GM21447 (cell line): ENCODE data around the gene LYG2.
"Not testable (repeated sequence)": the region's sequence is repeated elsewhere in the genome, so short reads cannot be mapped to it uniquely, and the experiment has no call there.

Source experiments
- ATAC-seq: cut with Tn5 transposase; IDR thresholded peaks from one replicate; pipeline ENCODE4 v1.9.1; 2021; ENCODE audit not compliant: unreplicated experiment

The LYG2 gene, protein sequence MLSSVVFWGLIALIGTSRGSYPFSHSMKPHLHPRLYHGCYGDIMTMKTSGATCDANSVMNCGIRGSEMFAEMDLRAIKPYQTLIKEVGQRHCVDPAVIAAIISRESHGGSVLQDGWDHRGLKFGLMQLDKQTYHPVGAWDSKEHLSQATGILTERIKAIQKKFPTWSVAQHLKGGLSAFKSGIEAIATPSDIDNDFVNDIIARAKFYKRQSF

DNA sequence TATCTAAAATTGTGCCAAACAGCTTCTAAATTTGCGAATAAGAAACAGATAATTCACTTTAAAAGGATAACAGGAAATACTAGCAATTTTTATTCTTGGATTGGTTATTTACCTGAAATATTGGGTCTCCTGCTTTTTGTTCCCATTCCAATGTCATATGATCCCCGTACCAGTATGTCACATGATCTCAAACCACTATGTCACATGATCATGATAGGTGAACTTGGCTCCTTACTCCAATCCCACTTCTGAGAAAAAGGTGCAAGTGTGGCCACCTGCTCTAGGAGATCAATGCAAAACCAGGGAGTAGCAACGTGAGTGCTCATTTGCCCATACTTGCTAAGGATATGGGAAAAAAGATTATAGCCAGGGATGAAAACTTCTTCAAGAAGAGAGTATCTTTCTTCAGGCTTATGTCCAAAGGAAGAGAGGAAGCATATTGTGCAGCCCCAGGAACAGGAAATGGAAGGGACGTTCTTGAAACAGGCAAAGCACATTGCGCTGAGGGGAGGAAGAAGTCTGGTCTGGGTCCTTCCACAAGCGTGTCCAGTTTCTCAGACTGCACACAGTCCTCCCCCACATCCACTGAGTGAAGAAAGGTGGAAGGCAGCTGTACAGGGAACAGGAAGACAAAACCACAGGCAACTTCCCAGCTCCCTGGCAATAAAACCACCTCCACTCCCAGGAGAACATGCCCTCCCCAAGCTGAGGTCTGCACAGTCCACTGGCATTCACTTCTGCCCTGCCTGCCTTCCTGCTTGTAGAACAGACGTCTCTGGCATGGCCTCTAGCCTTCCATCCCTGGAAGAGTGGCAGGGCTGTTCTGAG is at the start of gene LYG2:
TSS of gene LYG2 (minus strand) at position 176 of the 828 bp plus-strand sequence. CDS start 1,406 bp downstream, outside the sequence.
- no peak for ATAC-seq

DNA sequence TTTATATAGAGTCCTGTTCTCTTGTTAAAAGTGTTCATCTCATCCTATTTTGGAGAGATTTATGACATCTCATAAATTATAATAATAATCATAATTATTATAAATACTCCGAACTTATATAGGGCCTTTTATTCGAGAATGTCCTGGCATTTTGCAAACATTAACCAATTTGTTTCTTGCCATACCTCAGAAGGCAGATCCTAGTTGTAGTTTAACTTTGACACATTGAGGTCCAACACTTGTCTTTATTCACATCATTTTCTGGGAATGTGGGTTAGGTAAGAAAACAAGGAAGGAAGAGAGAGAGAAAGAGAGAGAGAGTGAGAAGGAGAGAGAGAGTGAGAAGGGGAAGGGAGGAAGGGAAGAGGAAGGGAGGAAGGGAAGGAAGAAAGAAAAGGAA is 45.6 kb upstream of the LYG2 start, which contains the start of gene LYG1:
TSS of gene LYG1 (minus strand) at position 101 of the 400 bp plus-strand sequence. CDS start 5,527 bp downstream, outside the sequence.
- not testable (repeated sequence) for ATAC-seq

DNA sequence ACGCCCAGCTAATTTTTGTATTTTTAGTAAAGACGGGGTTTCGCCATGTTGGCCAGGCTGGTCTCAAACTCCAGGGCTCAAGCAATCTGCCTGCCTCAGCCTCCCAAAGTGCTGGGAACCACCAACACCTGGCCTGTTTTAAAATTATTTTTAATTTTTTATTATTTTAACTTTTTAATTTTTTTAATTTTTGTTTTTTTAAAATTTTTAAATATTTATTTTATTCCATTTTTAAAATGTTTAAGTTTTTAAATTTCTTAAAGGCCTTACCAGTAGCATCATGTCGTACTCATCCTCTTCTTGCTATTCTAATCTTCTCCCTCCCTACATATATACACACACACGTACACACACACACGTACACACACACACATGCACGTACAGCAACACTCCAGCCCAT is 44.1 kb upstream of the LYG2 start:
- no peak for ATAC-seq

DNA sequence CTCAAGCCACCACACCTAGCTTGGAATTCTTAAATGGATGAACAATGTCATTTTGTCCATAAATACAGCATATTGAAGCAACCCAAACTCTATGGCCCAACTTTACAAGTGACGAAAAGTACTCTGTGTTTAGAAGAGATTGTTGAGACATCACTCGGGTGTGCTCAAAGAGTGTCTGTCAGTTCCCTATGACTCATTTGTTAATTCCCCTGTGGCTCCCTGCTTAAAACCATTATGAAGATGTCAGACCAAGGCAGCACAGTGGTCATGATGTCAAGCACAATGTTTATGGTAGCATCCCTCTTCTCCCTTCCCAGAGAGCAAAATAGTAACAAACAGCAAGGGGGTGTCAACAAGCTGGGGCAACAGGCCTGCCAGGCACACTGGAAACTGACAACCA is 42.5 kb upstream of the LYG2 start:
- ATAC-seq: no peak

DNA sequence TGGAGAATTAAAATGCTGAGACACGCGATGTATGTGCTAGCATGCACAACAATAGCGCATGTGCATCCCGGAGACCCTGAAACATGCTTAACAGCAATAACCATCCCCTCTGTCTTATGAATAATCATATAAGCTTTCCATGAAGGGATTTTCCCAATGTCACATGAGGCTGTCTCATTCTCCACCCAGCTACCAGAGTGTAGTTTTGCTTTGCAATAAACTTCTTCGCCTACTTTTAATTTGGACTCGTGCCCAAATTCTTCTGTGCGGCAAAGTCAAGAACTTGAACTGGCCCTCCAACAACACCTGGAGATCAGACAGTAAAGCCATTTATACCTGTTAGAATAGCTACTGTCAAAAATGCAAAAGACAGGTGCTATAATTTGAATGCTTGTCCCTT is 30.1 kb upstream of the LYG2 start:
- ATAC-seq: no peak

DNA sequence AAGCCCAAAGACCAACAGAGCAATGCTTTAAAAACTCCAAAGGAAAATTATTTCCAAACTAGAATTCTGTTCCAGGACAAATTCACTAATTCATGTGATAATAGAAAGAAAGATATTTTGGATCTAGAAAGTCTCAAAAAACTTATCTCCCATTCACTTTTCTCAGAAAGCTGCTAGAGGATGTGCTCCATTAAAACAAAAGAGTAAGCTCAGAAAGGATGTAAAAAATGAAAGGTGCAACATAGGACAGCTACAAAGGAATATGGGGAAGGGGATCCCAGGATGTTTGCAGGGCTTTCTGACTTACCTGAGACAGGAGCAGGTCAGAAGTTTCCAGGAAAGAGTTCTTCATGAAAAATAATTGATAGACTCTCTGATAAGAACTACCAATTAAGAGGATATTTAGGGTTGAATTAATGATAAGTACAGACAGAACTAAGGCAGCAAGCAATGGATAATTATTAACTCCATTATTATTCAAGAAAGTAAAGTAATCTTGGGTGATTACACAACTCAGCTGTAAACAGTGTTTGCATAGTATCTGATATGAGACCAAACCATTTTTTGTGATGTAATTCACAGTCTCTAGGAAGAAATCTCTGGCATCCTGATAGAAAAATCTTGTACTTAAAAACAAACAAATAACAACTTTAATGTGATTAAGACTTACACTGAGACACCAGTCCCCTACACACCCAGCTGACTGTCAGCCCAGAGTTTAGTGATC is 24.7 kb upstream of the LYG2 start:
- ATAC-seq: no peak

DNA sequence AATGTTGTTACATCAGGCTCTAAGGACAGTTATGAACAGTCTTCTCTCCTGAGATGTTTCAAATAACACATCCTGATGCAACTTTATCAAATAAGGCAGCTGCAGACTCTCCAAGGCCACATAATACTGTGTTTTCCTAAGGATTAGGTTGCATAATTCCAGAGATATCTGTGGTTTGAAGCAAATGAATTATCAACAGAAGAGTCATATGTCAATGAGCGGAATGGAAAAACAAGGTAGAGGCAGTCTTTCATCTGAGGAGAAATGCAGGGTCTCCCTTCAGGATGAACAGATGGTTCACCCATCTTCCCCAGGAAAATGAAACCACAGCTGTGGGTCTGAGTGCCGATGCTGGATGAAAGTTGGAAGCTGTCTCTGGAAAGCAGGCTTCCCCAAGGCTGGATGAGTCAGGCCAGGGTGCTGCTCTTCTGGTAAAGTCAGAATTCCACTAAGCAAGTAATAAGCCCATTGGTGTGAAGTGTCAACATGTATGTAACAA is 23.4 kb upstream of the LYG2 start:
- ATAC-seq: no peak

DNA sequence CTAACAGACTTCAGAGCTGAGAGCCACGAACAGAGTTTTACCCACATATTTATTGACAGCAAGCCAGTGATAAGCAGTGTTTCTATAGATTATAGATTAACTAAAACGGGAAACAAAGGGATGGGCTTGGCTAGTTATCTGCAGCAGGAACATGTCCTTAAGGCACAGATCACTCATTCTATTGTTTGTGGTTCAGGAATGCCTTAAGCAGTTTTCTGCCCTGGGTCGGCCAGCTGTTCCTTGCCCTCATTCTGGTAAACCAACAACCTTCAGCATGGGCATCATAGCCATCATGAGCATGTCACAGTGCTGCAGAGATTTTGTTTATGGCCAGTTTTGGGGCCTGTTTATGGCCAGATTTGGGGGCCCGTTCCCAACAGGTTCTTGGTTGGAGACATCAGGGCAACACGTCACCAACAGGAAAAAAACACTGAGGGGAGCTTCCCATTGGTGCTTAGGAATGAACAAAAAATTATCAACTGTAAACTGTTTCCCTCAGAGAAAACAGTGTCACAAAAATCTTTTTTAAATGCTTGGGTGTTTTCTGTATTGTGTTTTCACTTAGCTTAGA is 22.8 kb upstream of the LYG2 start:
- ATAC-seq: not testable (repeated sequence)

DNA sequence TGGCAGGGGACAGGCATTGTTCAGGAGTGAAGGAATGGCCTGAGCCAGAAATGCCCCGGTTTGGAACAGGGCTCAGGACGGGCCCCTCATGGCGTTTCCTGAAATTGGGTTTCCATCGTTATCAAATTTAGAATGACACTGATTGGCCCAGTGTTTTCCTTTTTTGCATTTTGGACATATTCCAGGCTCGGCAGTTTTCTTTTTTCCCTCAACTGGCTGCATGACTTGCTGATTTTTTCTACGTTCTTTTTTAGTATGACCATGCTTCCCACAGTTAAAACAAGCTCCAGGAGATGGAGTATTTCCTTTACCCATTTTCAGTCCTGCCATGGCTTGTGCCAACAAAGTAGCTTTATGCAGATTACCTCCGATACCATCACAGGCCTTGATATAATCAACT is 20.4 kb upstream of the LYG2 start:
- no peak for ATAC-seq

DNA sequence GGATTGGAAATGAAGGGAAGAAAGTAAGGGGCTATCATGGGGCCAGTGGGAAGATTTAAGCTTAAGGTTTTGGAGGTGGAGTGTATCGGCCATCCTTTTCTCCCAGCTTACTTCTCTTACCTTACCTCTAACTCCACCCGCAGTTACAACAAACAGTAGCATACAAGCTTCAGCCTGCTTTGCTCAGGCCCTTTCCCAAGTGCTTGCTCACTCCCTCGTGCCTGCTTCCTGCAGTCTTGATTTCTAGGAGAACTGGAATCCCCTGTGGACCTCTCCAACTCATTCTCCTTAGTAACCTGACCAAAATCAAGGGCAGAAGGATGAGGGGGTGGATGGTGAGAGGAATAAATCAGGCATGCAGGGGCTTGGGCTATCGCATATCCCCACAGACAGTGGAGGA is 5.8 kb upstream of the LYG2 start:
- no peak for ATAC-seq

DNA sequence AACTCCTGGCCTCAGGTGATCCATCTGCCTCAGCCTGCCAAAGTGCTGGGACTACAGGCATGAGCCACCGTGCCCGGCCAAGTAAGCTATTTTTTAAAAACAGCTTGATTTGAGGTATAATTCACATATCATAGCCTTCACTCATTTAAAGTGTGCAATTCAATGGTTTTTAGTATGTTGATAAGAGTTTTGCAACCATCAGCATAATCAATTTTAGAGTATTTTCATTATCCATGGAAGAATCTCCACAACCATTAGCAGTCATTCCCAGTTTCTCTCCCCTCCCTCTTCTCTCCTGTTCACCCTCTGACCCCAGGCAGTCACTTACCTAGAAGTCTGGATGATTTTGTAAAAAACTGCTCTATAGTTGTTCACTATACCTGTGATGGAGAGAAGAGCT is 4.7 kb upstream of the LYG2 start:
- ATAC-seq: no peak

DNA sequence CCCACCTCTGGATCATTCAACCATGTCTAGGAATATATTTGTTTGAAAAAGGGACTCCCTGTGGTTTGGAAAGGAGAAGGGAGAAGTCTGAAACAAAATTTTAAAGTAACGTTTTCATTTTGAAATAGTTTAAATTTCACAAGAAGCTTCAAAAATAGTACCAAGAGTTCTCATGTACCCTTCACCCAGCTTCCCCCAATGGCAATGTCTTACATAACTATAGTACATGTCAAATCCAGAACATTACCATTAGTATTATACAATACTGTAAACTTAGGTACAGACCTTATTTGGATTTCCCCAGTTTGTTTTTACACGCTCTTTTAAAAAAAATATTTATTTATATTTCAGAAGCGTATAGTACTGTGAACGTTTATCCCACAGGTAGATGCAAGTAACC is 4.0 kb upstream of the LYG2 start:
- no peak for ATAC-seq

DNA sequence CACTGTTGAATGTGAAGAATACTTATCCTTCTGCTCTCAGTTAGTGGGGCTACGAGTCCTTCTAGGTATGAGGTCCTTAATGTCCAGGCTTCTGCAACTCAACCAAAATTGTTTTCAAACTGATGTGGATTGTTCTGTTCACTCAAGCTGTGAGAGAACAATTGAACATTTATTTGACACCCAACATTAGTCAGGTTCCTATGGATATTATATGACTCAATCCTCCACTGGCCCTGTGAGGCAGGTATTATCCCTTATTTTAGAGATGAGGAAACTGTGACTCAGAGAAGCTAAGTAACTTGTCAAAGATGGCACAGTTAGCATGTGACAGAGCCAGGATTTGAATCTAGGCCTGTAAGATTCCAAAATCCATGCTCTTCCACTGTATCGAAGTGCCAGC is 1.2 kb upstream of the LYG2 start:
- ATAC-seq: no peak

DNA sequence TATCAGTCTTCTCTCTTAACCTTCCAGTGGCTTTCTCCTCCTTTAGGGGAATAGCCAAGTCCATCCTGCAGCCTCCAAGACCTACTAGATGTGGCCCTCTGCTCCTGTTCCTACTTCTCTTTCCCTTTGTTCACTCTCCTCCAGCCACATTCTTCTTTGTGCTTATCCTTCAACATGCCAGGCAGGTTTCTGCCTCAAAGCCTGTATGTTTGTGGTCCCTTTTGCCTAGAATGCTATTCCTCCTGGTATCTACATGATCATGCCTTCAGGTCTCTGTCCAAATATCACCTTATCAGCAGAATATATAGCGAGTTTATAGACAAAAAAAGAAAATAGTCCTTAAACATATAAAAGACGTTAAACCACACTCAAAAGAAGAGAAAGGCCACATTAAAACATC is 5.5 kb downstream of the LYG2 start:
- ATAC-seq: no peak

DNA sequence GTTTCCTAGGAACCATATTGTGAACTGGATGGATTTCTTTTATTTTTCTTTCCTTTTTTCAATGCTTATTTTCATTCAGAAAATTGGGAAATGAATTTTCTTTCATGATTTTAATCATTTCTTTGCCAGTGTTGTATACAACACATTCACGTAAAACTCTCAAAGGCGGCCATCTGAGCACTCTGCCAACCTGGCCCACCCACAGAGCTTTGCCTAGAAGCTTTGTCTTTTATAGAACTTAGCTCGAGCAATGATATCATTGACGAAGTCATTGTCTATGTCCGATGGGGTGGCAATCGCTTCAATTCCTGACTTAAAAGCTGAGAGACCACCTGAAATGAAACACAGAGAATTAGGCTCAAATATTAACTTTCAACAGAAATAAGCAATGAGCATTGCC is 13.3 kb downstream of the LYG2 start:
- ATAC-seq: no peak

DNA sequence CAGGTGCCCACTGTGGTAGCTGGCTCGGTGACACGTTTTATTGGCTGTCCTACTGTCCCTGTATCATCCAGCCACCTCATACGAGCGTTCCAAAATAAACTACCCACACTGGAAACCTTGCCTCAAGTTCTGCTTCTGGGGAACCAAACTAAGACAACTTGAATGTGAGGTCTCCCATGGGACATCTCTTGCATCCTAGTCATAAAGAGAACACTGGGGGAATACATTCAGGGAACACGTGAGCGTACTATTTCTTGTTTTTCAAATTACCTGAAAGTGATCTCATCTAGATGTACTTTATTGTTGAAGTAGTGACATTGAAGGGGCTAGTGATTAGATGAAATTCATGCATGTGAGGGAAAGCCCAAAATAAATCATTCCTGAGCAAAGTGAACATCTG is 15.0 kb downstream of the LYG2 start:
- no peak for ATAC-seq

DNA sequence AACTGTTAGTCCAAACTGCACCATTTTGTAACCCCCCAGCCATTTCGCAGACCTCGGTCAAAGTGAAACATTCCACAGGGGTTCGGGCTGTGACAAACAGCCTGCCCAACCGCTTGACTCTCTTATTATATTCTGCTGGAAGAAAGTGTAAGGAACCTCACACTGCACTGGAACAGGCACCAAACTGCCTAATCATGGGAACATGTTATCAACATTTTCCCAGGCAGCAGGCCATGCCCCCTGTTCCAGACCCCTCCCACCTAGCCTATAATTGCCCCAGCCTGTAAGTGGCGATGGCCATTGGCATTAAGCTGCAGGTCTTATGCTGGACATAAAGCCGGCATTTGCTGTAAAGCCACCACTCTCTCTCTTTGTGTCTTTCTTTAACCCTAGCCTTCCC is 16.9 kb downstream of the LYG2 start:
- ATAC-seq: no peak

DNA sequence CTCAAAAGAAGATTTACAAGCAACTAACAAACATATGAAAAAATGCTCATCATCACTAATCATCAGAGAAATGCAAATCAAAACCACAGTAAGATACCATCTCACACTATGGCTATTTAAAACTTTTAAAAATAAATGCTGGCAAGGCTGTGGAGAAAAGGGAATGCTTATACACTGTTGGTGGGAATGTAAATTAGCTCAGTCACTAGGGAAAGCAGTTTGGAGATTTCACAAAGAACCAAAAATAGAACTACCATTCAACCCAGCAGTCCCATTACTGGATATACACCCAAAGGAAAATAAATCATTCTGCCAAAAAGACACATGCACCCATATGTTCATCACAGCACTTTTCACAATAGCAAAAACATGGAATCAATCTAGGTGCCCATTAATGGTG is 22.3 kb downstream of the LYG2 start:
- not testable (repeated sequence) for ATAC-seq

DNA sequence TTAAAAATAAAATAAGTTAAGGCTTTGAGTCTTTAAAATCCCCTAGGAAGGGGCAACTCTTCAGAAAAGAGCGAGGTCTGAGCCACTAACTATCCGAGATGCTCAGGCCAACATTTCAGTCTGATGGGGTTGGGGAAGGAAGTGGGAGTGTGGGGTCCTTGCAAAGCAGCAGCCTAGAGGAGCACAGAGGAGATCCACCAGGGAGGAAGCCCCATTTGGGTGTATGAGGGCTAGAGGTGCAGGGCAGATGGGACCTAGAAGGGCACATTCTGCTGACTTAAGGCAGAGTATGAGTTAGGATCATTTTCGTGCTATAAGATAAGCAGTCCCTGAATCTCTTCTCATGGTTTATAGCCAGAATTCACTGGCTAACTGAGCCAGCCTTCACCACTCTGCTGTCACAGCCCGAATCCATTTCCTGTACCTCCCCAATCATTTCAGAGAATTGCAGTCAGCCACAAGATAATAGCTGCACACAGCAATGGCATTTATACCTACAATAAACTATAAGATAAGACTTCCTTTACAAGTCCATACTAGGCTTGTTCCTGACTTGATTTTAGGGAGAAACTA is 37.5 kb downstream of the LYG2 start:
- no peak for ATAC-seq

DNA sequence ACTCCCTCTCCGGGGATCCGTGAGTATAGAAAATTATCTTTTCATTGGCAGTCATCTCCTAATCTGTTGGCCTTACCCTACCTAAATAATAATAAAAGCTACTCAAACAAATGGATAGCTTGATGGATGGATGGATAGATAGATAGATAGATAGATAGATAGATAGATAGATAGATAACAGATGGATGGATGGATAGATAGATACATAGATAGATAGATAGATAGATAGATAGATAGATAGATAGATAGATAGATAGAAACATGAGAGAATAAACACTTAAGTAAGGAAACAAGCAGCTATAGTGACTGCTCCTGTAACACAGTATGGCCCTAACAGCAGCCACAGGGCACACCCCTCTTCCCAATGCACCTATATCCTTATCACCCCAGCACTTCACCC is 39.4 kb downstream of the LYG2 start:
- ATAC-seq: no peak

DNA sequence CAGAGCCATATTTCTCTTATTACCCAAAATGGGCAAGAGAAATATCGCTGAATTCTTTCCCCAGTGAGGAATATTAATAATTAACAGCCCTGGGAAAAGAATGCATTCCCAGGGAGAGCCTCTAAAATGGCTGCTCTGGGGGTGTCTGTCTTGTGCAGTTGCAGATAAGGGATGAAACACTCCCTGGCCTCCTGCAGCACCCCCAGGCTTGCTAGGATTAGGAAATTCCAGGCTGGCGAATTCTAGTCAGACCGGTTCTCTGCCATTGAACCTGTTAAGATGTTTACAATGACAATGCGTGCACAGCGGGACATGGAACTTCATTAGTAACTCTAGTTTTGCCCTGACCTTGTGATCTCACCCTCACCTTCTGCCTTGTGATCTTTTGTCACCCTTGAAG is 50.0 kb downstream of the LYG2 start:
- no peak for ATAC-seq
